Measurements from ENCODE around the gene RNASE3.
"Not testable (repeated sequence)": the region's sequence is repeated elsewhere in the genome, so short reads cannot be mapped to it uniquely, and the experiment has no call there.

GRCh38 chr14:20888411-20888810 is 2.8 kb upstream of the RNASE3 start:
- TF ChIP-seq CTCF, EZH2 (IDR thresholded peaks at IDR 0.05): not testable (repeated sequence)

All from neural progenitor cell (in vitro differentiated cells).